HepG2 (cell line): ENCODE data around the gene CYLD. TPM values are rescaled to one million over a fixed set of nuclear protein-coding genes. Genes with fewer than 3 reads are reported as not detected.
A peak's percentile ranks its signal among the peaks of the same experiment; 100 is the strongest.

ENCODE experiments used
- ARNT2 ChIP-seq: sonication (generic); formaldehyde crosslinking; IDR thresholded peaks from 2 replicates; pipeline ENCODE4 v1.8.0; 2022; ENCODE audit warnings: mild to moderate bottlenecking, low read depth, missing genetic modification reagents, moderate library complexity
- MBNL3 ChIP-seq: fragments of 250-450 bp; sonication (Bioruptor Pico); conservative IDR thresholded peaks from 2 replicates; pipeline ENCODE4 v1.8.0; 2022; ENCODE audit warnings: mild to moderate bottlenecking, inconsistent platforms
- NFYB ChIP-seq: sonication (generic); formaldehyde crosslinking; IDR thresholded peaks from 2 replicates; pipeline ENCODE4 v1.4.0; 2020; ENCODE audit warnings: missing genetic modification reagents
- NPAS2 ChIP-seq: sonication (generic); formaldehyde crosslinking; IDR thresholded peaks from 2 replicates; pipeline ENCODE4 v1.8.0; 2022; ENCODE audit warnings: mild to moderate bottlenecking, missing genetic modification reagents, borderline replicate concordance
- NR2C2 ChIP-seq: sonication (generic); formaldehyde crosslinking; IDR thresholded peaks from 2 replicates; pipeline ENCODE4 v1.4.0; 2020; ENCODE audit warnings: missing genetic modification reagents, mild to moderate bottlenecking, moderate library complexity, borderline replicate concordance
- PITX1 ChIP-seq: sonication (generic); formaldehyde crosslinking; IDR thresholded peaks from 2 replicates; pipeline ENCODE4 v1.5.1; 2020; ENCODE audit warnings: mild to moderate bottlenecking, missing genetic modification reagents
- RAD21 ChIP-seq: fragments of 450-650 bp; formaldehyde crosslinking; IDR thresholded peaks from 2 replicates; pipeline ENCODE4 v1.5.0; 2020; ENCODE audit warnings: mild to moderate bottlenecking
- TARDBP ChIP-seq: sonication (generic); formaldehyde crosslinking; IDR thresholded peaks from 2 replicates; pipeline ENCODE4 v1.8.0; 2022; ENCODE audit warnings: mild to moderate bottlenecking, missing genetic modification reagents
- TOE1 ChIP-seq: sonication (generic); formaldehyde crosslinking; IDR thresholded peaks from 2 replicates; pipeline ENCODE4 v1.4.0; 2020; ENCODE audit warnings: mild to moderate bottlenecking, missing genetic modification reagents
- ZFY ChIP-seq: sonication (generic); formaldehyde crosslinking; IDR thresholded peaks from 2 replicates; pipeline ENCODE4 v1.4.0; 2020; ENCODE audit warnings: missing genetic modification reagents
- ZNF232 ChIP-seq: sonication (generic); formaldehyde crosslinking; IDR thresholded peaks from 2 replicates; pipeline ENCODE4 v1.4.0; 2020; ENCODE audit warnings: missing genetic modification reagents, borderline replicate concordance
- ZNF251 ChIP-seq: sonication (generic); formaldehyde crosslinking; IDR thresholded peaks from 2 replicates; pipeline ENCODE4 v1.9.0; 2021; ENCODE audit warnings: mild to moderate bottlenecking, missing genetic modification reagents
- ZNF331 ChIP-seq: sonication (generic); formaldehyde crosslinking; IDR thresholded peaks from 2 replicates; pipeline ENCODE4 v1.4.0; 2020; ENCODE audit warnings: missing genetic modification reagents
- ZNF546 ChIP-seq: sonication (generic); formaldehyde crosslinking; conservative IDR thresholded peaks from 2 replicates; pipeline ENCODE4 v1.8.1; 2023; ENCODE audit warnings: mild to moderate bottlenecking, missing genetic modification reagents
- ZNF563 ChIP-seq: sonication (generic); formaldehyde crosslinking; IDR thresholded peaks from 2 replicates; pipeline ENCODE4 v1.8.0; 2022; ENCODE audit warnings: mild to moderate bottlenecking, moderate library complexity, missing genetic modification reagents
- polyA plus RNA-seq, 8 experiments: library from polyadenylated mRNA; depleted of rRNA in 3 of 8; stranded (reverse) in 7 of 8; unstranded in 1 of 8; fragments of >200 nt; fragmentation: Illumina TruSeq in 4 of 8; extraction: Trizol in 4 of 8; gene quantifications; 2 replicates each; pipeline versions ENCODE4 v1.2.1 to v1.2.3, GENCODE V29; 2011 to 2016; ENCODE audit warnings: low read depth in 4 of 8, missing spikeins in 1 of 8, mixed read lengths in 1 of 8; ENCODE audit not compliant: insufficient read depth in 1 of 8
- total RNA-seq, 5 experiments: library from RNA; depleted of rRNA; stranded (reverse); fragments of >200 nt; fragmentation: Illumina TruSeq; extraction: Trizol; gene quantifications; 2 replicates each; pipeline ENCODE4 v1.2.3, GENCODE V29; 2016; ENCODE audit warnings: low read depth in 1 of 5
- TF ChIP-seq, protein P1 (sequence below), 2 experiments: sonication (generic) in 1 of 2; formaldehyde crosslinking in 1 of 2; IDR thresholded peaks; 2 replicates each; pipeline versions ENCODE4 v1.4.0 to v1.6.1; 2018 to 2020; ENCODE audit warnings: missing genetic modification reagents in 2 of 2, borderline replicate concordance in 1 of 2, low read depth in 1 of 2, mild to moderate bottlenecking in 1 of 2, missing biosample characterization in 1 of 2
- TF ChIP-seq, protein P2 (sequence below): sonication (generic); formaldehyde crosslinking; IDR thresholded peaks from 2 replicates; pipeline ENCODE4 v1.5.0; 2020; ENCODE audit warnings: mild to moderate bottlenecking, missing genetic modification reagents, borderline replicate concordance
- TF ChIP-seq, protein P3 (sequence below): sonication (generic); formaldehyde crosslinking; conservative IDR thresholded peaks from 2 replicates; pipeline ENCODE4 v1.8.0; 2022; ENCODE audit warnings: low read depth, missing genetic modification reagents
- TF ChIP-seq, protein P4 (sequence below): IDR thresholded peaks from 2 replicates; pipeline ENCODE4 v1.6.1; 2016; ENCODE audit warnings: missing genetic modification reagents, missing compliant biosample characterization

Gene CYLD
- total and polyA plus RNA-seq, 2 of the 13 experiments (the other 11 are each of a cell fraction or from before 2014, with no cell fraction given): 6.1 to 11.4 TPM

DNA sequence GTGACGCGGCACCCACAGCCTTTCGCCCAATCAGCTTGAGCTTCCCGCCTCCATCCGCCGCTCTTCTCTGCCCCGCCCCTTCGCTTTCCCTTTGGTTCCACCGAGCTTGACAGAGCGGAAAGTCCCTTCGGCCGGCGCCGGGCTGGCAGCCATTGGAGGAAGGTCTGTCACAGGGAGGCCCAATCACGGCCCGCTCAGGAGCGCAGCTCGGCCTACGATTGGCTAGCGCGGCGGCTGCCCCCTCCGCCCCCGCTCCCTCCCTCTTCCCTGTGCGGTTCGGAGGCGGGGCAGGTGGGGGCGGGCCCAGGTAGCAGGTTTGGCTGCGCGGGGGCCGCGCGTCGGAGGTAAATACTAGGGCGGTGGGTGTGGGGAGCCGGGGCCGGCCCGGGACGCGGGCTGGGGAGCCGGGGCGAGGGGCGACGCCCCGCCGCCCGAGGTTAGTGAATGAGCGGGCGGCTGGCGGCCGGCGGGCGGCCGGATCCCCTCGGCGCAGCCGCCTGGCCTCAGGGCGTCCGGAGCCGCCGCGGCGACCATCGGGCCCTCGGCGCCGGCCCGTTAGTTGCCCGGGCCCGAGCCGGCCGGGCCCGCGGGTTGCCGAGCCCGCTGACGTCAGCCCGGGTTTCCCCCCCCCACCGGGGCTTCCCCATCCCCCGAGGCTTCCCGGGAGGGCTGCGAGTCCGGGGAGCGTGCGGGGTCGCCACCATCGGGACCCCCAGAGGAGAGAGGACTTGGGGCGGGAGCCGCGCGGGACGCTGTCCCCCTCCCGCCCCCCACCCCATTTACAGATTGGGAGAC is at the start of gene CYLD (continued):
- TF ChIP-seq, protein P1, sequence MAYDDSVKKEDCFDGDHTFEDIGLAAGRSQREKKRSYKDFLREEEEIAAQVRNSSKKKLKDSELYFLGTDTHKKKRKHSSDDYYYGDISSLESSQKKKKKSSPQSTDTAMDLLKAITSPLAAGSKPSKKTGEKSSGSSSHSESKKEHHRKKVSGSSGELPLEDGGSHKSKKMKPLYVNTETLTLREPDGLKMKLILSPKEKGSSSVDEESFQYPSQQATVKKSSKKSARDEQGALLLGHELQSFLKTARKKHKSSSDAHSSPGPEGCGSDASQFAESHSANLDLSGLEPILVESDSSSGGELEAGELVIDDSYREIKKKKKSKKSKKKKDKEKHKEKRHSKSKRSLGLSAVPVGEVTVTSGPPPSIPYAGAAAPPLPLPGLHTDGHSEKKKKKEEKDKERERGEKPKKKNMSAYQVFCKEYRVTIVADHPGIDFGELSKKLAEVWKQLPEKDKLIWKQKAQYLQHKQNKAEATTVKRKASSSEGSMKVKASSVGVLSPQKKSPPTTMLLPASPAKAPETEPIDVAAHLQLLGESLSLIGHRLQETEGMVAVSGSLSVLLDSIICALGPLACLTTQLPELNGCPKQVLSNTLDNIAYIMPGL (CRISPR knock-in tag; IDR thresholded peaks at IDR 0.05; ENCODE audit: borderline replicate concordance in 1 of 2, low read depth in 1 of 2): peak; percentile 45 to 74; a peak in 3 of 4 replicates
- TF ChIP-seq ARNT2 (CRISPR knock-in tag) (peak; percentile 70; the same call in 1 of the 2 replicates), PITX1 (CRISPR knock-in tag) (0 out of 2 replicates have a peak, but pooled peaks have one; percentile 64), NPAS2 (CRISPR knock-in tag) (no peak), TOE1 (CRISPR knock-in tag) (no peak), ZNF232 (peak; percentile 18; the same call in 1 of the 2 replicates), RAD21 (CRISPR knock-in tag) (0 out of 2 replicates have a peak, but pooled peaks have one; percentile 26), NFYB (CRISPR knock-in tag) (peak; percentile 98), MBNL3 (no peak), NR2C2 (CRISPR knock-in tag) (peak; percentile 84), ZNF546 (no peak), ZFY (CRISPR knock-in tag) (peak; percentile 81), TARDBP (CRISPR knock-in tag) (peak; percentile 74; the same call in 1 of the 2 replicates), ZNF563 (peak; percentile 42; the same call in 1 of the 2 replicates), ZNF251 (CRISPR knock-in tag) (no peak), ZNF331 (CRISPR knock-in tag) (peak; percentile 78)
- TF ChIP-seq, protein P2, sequence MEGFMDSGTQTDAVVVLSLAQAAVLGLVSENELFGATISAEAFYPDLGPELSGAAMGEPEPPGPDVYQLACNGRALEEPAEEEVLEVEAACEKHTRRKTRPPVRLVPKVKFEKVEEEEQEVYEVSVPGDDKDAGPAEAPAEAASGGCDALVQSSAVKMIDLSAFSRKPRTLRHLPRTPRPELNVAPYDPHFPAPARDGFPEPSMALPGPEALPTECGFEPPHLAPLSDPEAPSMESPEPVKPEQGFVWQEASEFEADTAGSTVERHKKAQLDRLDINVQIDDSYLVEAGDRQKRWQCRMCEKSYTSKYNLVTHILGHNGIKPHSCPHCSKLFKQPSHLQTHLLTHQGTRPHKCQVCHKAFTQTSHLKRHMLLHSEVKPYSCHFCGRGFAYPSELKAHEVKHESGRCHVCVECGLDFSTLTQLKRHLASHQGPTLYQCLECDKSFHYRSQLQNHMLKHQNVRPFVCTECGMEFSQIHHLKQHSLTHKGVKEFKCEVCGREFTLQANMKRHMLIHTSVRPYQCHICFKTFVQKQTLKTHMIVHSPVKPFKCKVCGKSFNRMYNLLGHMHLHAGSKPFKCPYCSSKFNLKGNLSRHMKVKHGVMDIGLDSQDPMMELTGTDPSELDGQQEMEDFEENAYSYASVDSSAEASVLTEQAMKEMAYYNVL (CRISPR knock-in tag): no peak
- TF ChIP-seq, protein P3, sequence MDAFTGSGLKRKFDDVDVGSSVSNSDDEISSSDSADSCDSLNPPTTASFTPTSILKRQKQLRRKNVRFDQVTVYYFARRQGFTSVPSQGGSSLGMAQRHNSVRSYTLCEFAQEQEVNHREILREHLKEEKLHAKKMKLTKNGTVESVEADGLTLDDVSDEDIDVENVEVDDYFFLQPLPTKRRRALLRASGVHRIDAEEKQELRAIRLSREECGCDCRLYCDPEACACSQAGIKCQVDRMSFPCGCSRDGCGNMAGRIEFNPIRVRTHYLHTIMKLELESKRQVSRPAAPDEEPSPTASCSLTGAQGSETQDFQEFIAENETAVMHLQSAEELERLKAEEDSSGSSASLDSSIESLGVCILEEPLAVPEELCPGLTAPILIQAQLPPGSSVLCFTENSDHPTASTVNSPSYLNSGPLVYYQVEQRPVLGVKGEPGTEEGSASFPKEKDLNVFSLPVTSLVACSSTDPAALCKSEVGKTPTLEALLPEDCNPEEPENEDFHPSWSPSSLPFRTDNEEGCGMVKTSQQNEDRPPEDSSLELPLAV (CRISPR knock-in tag): no peak
- TF ChIP-seq, protein P4, sequence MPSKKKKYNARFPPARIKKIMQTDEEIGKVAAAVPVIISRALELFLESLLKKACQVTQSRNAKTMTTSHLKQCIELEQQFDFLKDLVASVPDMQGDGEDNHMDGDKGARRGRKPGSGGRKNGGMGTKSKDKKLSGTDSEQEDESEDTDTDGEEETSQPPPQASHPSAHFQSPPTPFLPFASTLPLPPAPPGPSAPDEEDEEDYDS: peak; percentile 88
